Endothelial cell of umbilical vein (primary cell): ENCODE results near the gene RAB17. TPM values are rescaled to one million over a fixed set of nuclear protein-coding genes. Genes with fewer than 3 reads are reported as not detected.

Experiments used
- BruUV-seq: library from RNA; stranded (reverse); fragments of 400-500 nt; replicated peaks from 2 replicates; lab custom pipeline; 2021; lab: Mats Ljungman, UMichigan
- CTCF ChIA-PET: fragments of 300-600, 350-600 bp; sonication (Branson Sonifier 250); formaldehyde crosslinking; loops from one replicate; lab custom pipeline; 2021; ENCODE audit warnings: antibody characterized with exemption, inconsistent platforms; lab: Charles Lee
- POLR2A ChIA-PET: fragments of 300-600, 350-600 bp; sonication (Branson Sonifier 250); formaldehyde crosslinking; loops from one replicate; lab custom pipeline; 2021; ENCODE audit warnings: antibody characterized with exemption, inconsistent platforms; lab: Charles Lee
- DNase-seq: peaks from one replicate; pipeline ENCODE4 v3.0.0-alpha.2; 2011; ENCODE audit warnings: low read depth, low spot score
- FAIRE-seq: peaks from 2 replicates; lab custom pipeline; 2011; peaks lifted over from hg19 to GRCh38; lab: Jason Lieb, UNC
- H2AFZ ChIP-seq: 2 replicates; pipeline ENCODE4 v1.6.0; 2012; ENCODE audit warnings: low read depth, low read length, control low read depth, inconsistent platforms
- H3K27ac ChIP-seq: 2 replicates; pipeline ENCODE4 v1.5.1; 2011; ENCODE audit warnings: low read depth, mild to moderate bottlenecking, control low read depth, low read length, moderate library complexity; ENCODE audit not compliant: insufficient read depth
- H3K27me3 ChIP-seq, 2 experiments: 2 replicates each; pipeline versions ENCODE4 v1.6.0 to v1.6.1; 2011; ENCODE audit warnings: low read length in 2 of 2, mixed read lengths in 1 of 2; ENCODE audit not compliant: control insufficient read depth in 2 of 2, insufficient read depth in 2 of 2
- H3K36me3 ChIP-seq, 2 experiments: 2 replicates in 1 of 2; 3 replicates in 1 of 2; pipeline ENCODE4 v1.5.1; 2011; ENCODE audit warnings: low read length in 2 of 2, mild to moderate bottlenecking in 1 of 2, moderate library complexity in 1 of 2; ENCODE audit not compliant: control insufficient read depth in 2 of 2, insufficient read depth in 2 of 2; ENCODE audit errors: extremely low read depth in 1 of 2
- H3K4me1 ChIP-seq: 3 replicates; pipeline ENCODE4 v1.5.1; 2011; ENCODE audit warnings: mild to moderate bottlenecking, low read length; ENCODE audit not compliant: control insufficient read depth, insufficient read depth; ENCODE audit errors: extremely low read depth
- H3K4me2 ChIP-seq: 2 replicates; pipeline ENCODE4 v1.6.1; 2011; ENCODE audit warnings: low read length, control low read depth, mixed read lengths; ENCODE audit not compliant: insufficient read depth
- H3K4me3 ChIP-seq, 3 experiments: fragments of 200-600 bp in 1 of 3; sonication (generic), shearing (Covaris generic) in 1 of 3; replicated peaks in 1 of 3; 2 replicates each; pipeline ENCODE4 v1.5.1; 2011 to 2016; ENCODE audit warnings: control low read depth in 3 of 3, low read length in 3 of 3, mild to moderate bottlenecking in 2 of 3, inconsistent platforms in 1 of 3, low read depth in 1 of 3, moderate library complexity in 1 of 3; ENCODE audit not compliant: insufficient read depth in 1 of 3
- H3K79me2 ChIP-seq: 2 replicates; pipeline ENCODE4 v1.6.0; 2012; ENCODE audit warnings: low read length, inconsistent platforms; ENCODE audit not compliant: control insufficient read depth, insufficient read depth
- H3K9ac ChIP-seq: replicated peaks from 2 replicates; pipeline ENCODE3; 2011; ENCODE audit warnings: low read length, control low read depth; ENCODE audit not compliant: insufficient read depth; ENCODE audit errors: extremely low read depth
- H3K9me1 ChIP-seq: replicated peaks from 3 replicates; pipeline ENCODE4 v1.6.0; 2011; ENCODE audit warnings: mild to moderate bottlenecking, low read length; ENCODE audit not compliant: control insufficient read depth, insufficient read depth; ENCODE audit errors: extremely low read depth
- H3K9me3 ChIP-seq: replicated peaks from 2 replicates; pipeline ENCODE4 v1.5.1; 2012; ENCODE audit warnings: low read length, inconsistent platforms; ENCODE audit not compliant: control insufficient read depth, insufficient read depth
- H4K20me1 ChIP-seq: replicated peaks from 2 replicates; pipeline ENCODE3; 2011; ENCODE audit warnings: mild to moderate bottlenecking, low read length; ENCODE audit not compliant: control insufficient read depth, insufficient read depth; ENCODE audit errors: extremely low read depth
- CTCF ChIP-seq, 2 donors: IDR thresholded peaks; 1 replicate in 1 of 2; 2 replicates in 1 of 2; pipeline ENCODE4 v1.5.1; 2011; ENCODE audit warnings: low read length in 2 of 2, mild to moderate bottlenecking in 2 of 2, moderate library complexity in 2 of 2, control low read depth in 1 of 2, inconsistent platforms in 1 of 2, low read depth in 1 of 2; ENCODE audit not compliant: insufficient read depth in 1 of 2; ENCODE audit errors: extremely low read depth in 1 of 2
- EZH2 ChIP-seq: IDR thresholded peaks from 2 replicates; pipeline ENCODE4 v1.6.1; 2012; ENCODE audit warnings: borderline replicate concordance, low read depth, mild to moderate bottlenecking, moderate library complexity, low read length, inconsistent platforms; ENCODE audit not compliant: severe bottlenecking
- FOS ChIP-seq: IDR thresholded peaks from 2 replicates; pipeline ENCODE4 v1.6.1; 2011; ENCODE audit warnings: mild to moderate bottlenecking, low read length, moderate library complexity, borderline replicate concordance; ENCODE audit not compliant: insufficient read depth
- GATA2 ChIP-seq: IDR thresholded peaks from 2 replicates; pipeline ENCODE4 v1.7.0; 2011; ENCODE audit warnings: low read depth, mild to moderate bottlenecking, moderate library complexity, mixed read lengths, low read length; ENCODE audit not compliant: insufficient read length, insufficient read depth
- JUN ChIP-seq: IDR thresholded peaks from 2 replicates; pipeline ENCODE4 v1.6.1; 2011; ENCODE audit warnings: borderline replicate concordance, low read depth; ENCODE audit not compliant: insufficient read length, insufficient read depth
- MAX ChIP-seq: IDR thresholded peaks from 2 replicates; pipeline ENCODE4 v1.6.1; 2011; ENCODE audit not compliant: insufficient read depth, insufficient read length
- MYC ChIP-seq: IDR thresholded peaks from one replicate; pipeline ENCODE4 v1.6.1; 2011; ENCODE audit warnings: mild to moderate bottlenecking, low read depth, low read length
- POLR2A ChIP-seq: IDR thresholded peaks from 2 replicates; pipeline ENCODE4 v1.6.1; 2012; ENCODE audit warnings: low read depth, mild to moderate bottlenecking, control low read depth, low read length
- POLR2AphosphoS5 ChIP-seq: IDR thresholded peaks from 2 replicates; pipeline ENCODE4 v1.6.1; 2012; ENCODE audit warnings: low read depth, mild to moderate bottlenecking, control low read depth, low read length, moderate library complexity; ENCODE audit not compliant: insufficient read depth
- dilution Hi-C: fragments of 300-500 bp; cut with MboI; formaldehyde crosslinking; loops from one replicate; pipeline ENCODE4 v1.15.0; 2019; ENCODE audit warnings: low sequenced_read_pairs; ENCODE audit not compliant: extremely low pct_ligation_motif_present
- intact Hi-C: fragments of 100-400 bp; cut with micrococcal nuclease; formaldehyde crosslinking; loops from one replicate; pipeline ENCODE4 v1.10.0; 2022
- polyA plus RNA-seq, 4 experiments: library from polyadenylated mRNA; depleted of rRNA in 3 of 4; stranded (reverse) in 3 of 4; unstranded in 1 of 4; fragments of >200 nt; gene quantifications; 2 replicates each; pipeline versions ENCODE4 v1.2.1 to v1.2.3, GENCODE V29; 2011 to 2012; ENCODE audit warnings: missing spikeins in 1 of 4
- total RNA-seq: library from RNA; stranded (reverse); gene quantifications from 2 replicates; pipeline ENCODE4 v1.2.3, GENCODE V29; 2021

Gene RAB17
- total and polyA plus RNA-seq, 2 donors (not counting 3 experiments of a cell fraction or from before 2014, with no cell fraction given) = 0.41 to 0.77 TPM

GRCh38 chr2:237538901-237539300 lies 51.6 kb downstream of the RAB17 start:
- no peaks in the 10 kb centered on the region for H3K27me3 ChIP-seq
- H3K4me2 ChIP-seq = no peak overlapping the region
- no TSS peak for BruUV-seq
- H3K9me3 ChIP-seq = no peaks in the 10 kb centered on the region
- no peak overlapping the region for H3K4me3 ChIP-seq
- no peaks in the 10 kb centered on the region for H3K9me1 ChIP-seq
- FAIRE-seq = no peak
- H3K27ac ChIP-seq = no peak overlapping the region
- no peak for DNase-seq
- no peaks in the 10 kb centered on the region for H3K36me3 ChIP-seq
- no peak for TF ChIP-seq POLR2AphosphoS5
- no peak for TF ChIP-seq MYC
- no peak overlapping the region for H3K9ac ChIP-seq
- ChIA-PET CTCF (interaction anchor here (1.0 to 3.4 kb wide), 4 partner anchors 10 to 26 kb away, joined by 3 to 15 read pairs (median 4); no protein-coding TSS in a partner anchor), POLR2A (no interaction called here)
- intact Hi-C loops (no loop called here), dilution Hi-C loops (no loop called here)
- H4K20me1 ChIP-seq = no peaks in the 10 kb centered on the region
- H3K79me2 ChIP-seq = no peaks in the 10 kb centered on the region
- H2AFZ ChIP-seq = no peak overlapping the region
- no peaks in the 10 kb centered on the region for H3K4me1 ChIP-seq

- ChIA-PET POLR2A (no interaction called here), CTCF (interaction anchor here (0.6 to 1.2 kb wide), 3 partner anchors 11 to 25 kb away, joined by 3 to 5 read pairs (median 3); no protein-coding TSS in a partner anchor)
- no peaks in the 10 kb centered on the region for H3K9me1 ChIP-seq
- H3K9ac ChIP-seq = no peak overlapping the region
- no peaks in the 10 kb centered on the region for H3K27me3 ChIP-seq
- H3K4me1 ChIP-seq = no peaks in the 10 kb centered on the region
- dilution Hi-C loops = no loop called here
- intact Hi-C loops = no loop called here
- H3K9me3 ChIP-seq = no peaks in the 10 kb centered on the region
- H3K4me3 ChIP-seq = no peak overlapping the region
- DNase-seq (no peak), FAIRE-seq (no peak)
- H3K36me3 ChIP-seq = no peaks in the 10 kb centered on the region
- no TSS peak for BruUV-seq
- H3K4me2 ChIP-seq = no peak overlapping the region
- H2AFZ ChIP-seq = no peak overlapping the region
- no peak for TF ChIP-seq POLR2A
- no peak for TF ChIP-seq MAX
- no peak for TF ChIP-seq GATA2
- no peak for TF ChIP-seq MYC
- no peak for TF ChIP-seq EZH2
- no peak for TF ChIP-seq POLR2AphosphoS5
- TF ChIP-seq JUN = no peak
- TF ChIP-seq CTCF (IDR thresholded peaks at IDR 0.05; ENCODE audit: extremely low read depth in 1 of 2, insufficient read depth in 1 of 2, low read depth in 1 of 2, low read length in 2 of 2) = no peak
- no peak for TF ChIP-seq FOS
- no peaks in the 10 kb centered on the region for H3K79me2 ChIP-seq
- H3K27ac ChIP-seq = no peak overlapping the region
- no peaks in the 10 kb centered on the region for H4K20me1 ChIP-seq
Measured at GRCh38 chr2:237538001-237538720, 52.4 kb downstream of the RAB17 start.
